MM.1S (cell line): ENCODE measurements around the gene ADAMTS6.

ENCODE experiments used
- CTCF ChIP-seq: fragments of 300-600 bp; sonication (generic); IDR thresholded peaks from 2 replicates; pipeline ENCODE4 v1.5.1; 2016; ENCODE audit warnings: antibody characterized with exemption, low read length, mixed read lengths
- EZH2 ChIP-seq: fragments of 300-600 bp; sonication (generic); optimal IDR thresholded peaks from 2 replicates; pipeline ENCODE3; 2017; ENCODE audit warnings: low read depth, mild to moderate bottlenecking, antibody characterized with exemption, low read length, mixed read lengths
- EZH2phosphoT487 ChIP-seq: fragments of 300-600 bp; sonication (generic); IDR thresholded peaks from 2 replicates; pipeline ENCODE4 v1.6.1; 2018; ENCODE audit warnings: antibody characterized with exemption, low read length

- TF ChIP-seq CTCF (no peak), EZH2 (no peak), EZH2phosphoT487 (no peak)
Measured at GRCh38 chr5:65142511-65143011, 339.2 kb downstream of the ADAMTS6 start.
